Heart right ventricle (tissue), 16 donors: ENCODE data around the gene HDAC10. TPM values are rescaled to one million over a fixed set of nuclear protein-coding genes. Genes with fewer than 3 reads are reported as not detected.

Experiments used
- ATAC-seq, 8 donors: fragments of 200-7000 bp; cut with Tn5 transposase; one replicate each; pipeline ENCODE4 v1.9.1; 2020; ENCODE audit warnings: mild to moderate bottlenecking in 8 of 8, moderate library complexity in 8 of 8, moderate number of reproducible peaks in 1 of 8
- DNase-seq, 2 donors: peaks; one replicate each; pipeline ENCODE4 v3.0.0-alpha.2; 2020
- H3K27ac ChIP-seq, 10 donors: fragments of 200-600 bp; sonication (generic) in 2 of 10; one replicate each; pipeline versions ENCODE4 v1.5.0 to v1.8.0; 2020 to 2022; ENCODE audit warnings: mild to moderate bottlenecking in 3 of 10
- H3K27me3 ChIP-seq, 7 donors: fragments of 200-600 bp; one replicate each; pipeline ENCODE4 v1.8.0; 2021 to 2022; ENCODE audit warnings: mild to moderate bottlenecking in 2 of 7
- H3K36me3 ChIP-seq, 9 donors: fragments of 200-600 bp; sonication (generic) in 1 of 9; one replicate each; pipeline versions ENCODE4 v1.5.0 to v1.8.0; 2020 to 2022; ENCODE audit warnings: mild to moderate bottlenecking in 2 of 9
- H3K4me1 ChIP-seq, 9 donors: fragments of 200-600 bp; sonication (generic) in 1 of 9; one replicate each; pipeline versions ENCODE4 v1.5.0 to v1.8.0; 2020 to 2022; ENCODE audit warnings: mild to moderate bottlenecking in 4 of 9
- H3K4me3 ChIP-seq, 10 donors: fragments of 200-600 bp; sonication (generic) in 2 of 10; one replicate each; pipeline versions ENCODE4 v1.5.0 to v1.8.0; 2020 to 2022; ENCODE audit warnings: mild to moderate bottlenecking in 7 of 10, moderate library complexity in 2 of 10
- H3K9me3 ChIP-seq, 11 donors: fragments of 200-600 bp in 10 of 11; sonication (generic) in 2 of 11; one replicate each; pipeline versions ENCODE4 v1.5.0 to v1.8.0; 2013 to 2022; ENCODE audit warnings: mild to moderate bottlenecking in 2 of 11, control low read depth in 1 of 11, moderate library complexity in 1 of 11
- WGBS, 2 donors: extraction: QIAGEN DNeasy Blood & Tissue Kit; methylation state at CpG; one replicate each; pipeline ENCODE4 v1.1.7; 2013; ENCODE audit warnings: inconsistent platforms in 1 of 2; 5-methylcytosine and 5-hydroxymethylcytosine counted together
- intact Hi-C, 10 donors: fragments of 100-400 bp; cut with DNase I; formaldehyde crosslinking; loops; one replicate each; pipeline versions ENCODE4 v1.11.1 to v1.14.2; 2022
- polyA plus RNA-seq, 2 donors: library from polyadenylated mRNA; stranded (reverse); fragments of 200-250 nt; gene quantifications; one replicate each; pipeline ENCODE4 v1.2.3, GENCODE V29; 2013
- total RNA-seq, 10 donors: library from RNA; stranded (reverse); fragmentation: NEBNext Ultra II Directional in 3 of 10; extraction: Animal tissue kit (Norgen Biotek cat#: 25700) in 3 of 10; gene quantifications; one replicate each; pipeline versions ENCODE4 v1.2.1 to v1.2.4, GENCODE V29; 2021 to 2023
- TF ChIP-seq, protein P1 (sequence below), 9 donors: fragments of 200-600 bp; sonication (generic) in 2 of 9; IDR thresholded peaks; one replicate each; pipeline versions ENCODE4 v1.5.0 to v1.8.0; 2021 to 2022; ENCODE audit warnings: antibody characterized with exemption in 9 of 9, mild to moderate bottlenecking in 5 of 9, moderate library complexity in 1 of 9
- donor health status: Arrhythmogenic right ventricular cardiomyopathy.
- donor health status: ischemic (EF 13 %, LVEDD 7.1; RV severe dilation, severe dysfunction).
- donor health status: healthy with polysubstance abuse.
- donor health status: DM: no; HTN: yes; CAD: no.
- donor health status: DM: no; HTN: no; CAD: no.
- donor health status: ischemic (EF 25% LVEDD 6.9; RV normal size, moderate dysfunction).
- donor health status: ischemic (EF 25% LVEDD 5.7; RV mildly dilated, moderate dysfunction).
- donor health status: healthy.
- donor health status: DM: yes; HTN: yes; CAD: no.
- donor health status: Ischemic cardiomyopathy.
- donor health status: ischemic (EF 35%, LVEDD 5.7; RV mildly dilated, moderate dysfunction).
- donor health status: nonischemic (EF 11% LVEDD 7.7; RV severe dilation, severe dysfunction).
- donor health status: DM: yes; HTN: yes; CAD: no.
- donor health status: PGD.
- donor health status: ischemic (EF 29% LVEDD 5.4; RV normal size, mild dysfunction).
- donor health status: nonischemic (EF 23%, LVEDD 6.1; RV moderate dilation, normal function).

Gene HDAC10
- total and polyA plus RNA-seq, 12 donors = 7.1 to 20.3 (median 10.3) TPM

DNA sequence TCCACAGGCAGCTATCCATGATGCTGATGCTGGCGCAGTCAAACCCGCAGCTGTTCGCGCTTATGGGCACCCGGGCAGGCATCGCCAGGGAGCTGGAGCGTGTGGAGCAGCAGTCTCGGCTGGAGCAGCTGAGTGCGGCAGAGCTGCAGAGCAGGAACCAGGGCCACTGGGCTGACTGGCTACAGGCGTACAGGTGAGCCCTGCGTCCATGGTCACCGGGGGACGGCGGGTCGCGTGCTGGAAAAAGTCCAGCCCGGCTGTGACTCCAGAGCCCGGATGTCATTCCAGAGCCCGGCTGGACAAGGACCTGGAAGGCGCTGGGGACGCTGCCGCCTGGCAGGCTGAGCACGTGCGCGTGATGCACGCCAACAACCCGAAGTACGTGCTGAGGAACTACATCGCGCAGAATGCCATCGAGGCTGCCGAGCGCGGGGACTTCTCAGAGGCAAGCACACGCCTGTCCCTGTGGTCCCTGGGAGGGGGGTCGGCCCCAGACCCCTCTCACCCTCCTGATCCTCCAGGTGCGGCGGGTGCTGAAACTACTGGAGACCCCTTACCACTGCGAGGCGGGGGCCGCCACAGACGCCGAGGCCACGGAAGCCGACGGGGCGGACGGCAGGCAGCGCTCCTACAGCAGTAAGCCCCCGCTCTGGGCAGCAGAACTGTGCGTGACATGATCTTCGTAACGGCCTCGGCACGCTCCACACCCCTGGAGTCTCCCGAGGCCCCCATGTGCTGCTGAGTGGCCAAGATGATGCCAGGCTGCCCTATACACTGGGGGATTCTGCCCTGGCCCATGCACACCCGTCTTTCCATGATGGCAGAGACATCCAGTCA is 34.2 kb downstream of the HDAC10 start:
- 93 to 95% methylated on average over 57 of the region's 57 CpGs for WGBS, 2 donors
- H3K27me3 ChIP-seq = no peaks in the 10 kb centered on the region
- H3K36me3 ChIP-seq = peaks cover 9 to 99% (median 58%) of the 10 kb centered on the region in 9 donors
- ATAC-seq = no peak
- H3K4me3 ChIP-seq = no peak overlapping the region
- H3K9me3 ChIP-seq = no peaks in the 10 kb centered on the region
- H3K27ac ChIP-seq = no peak overlapping the region
- DNase-seq = no peak
- TF ChIP-seq, protein P1, sequence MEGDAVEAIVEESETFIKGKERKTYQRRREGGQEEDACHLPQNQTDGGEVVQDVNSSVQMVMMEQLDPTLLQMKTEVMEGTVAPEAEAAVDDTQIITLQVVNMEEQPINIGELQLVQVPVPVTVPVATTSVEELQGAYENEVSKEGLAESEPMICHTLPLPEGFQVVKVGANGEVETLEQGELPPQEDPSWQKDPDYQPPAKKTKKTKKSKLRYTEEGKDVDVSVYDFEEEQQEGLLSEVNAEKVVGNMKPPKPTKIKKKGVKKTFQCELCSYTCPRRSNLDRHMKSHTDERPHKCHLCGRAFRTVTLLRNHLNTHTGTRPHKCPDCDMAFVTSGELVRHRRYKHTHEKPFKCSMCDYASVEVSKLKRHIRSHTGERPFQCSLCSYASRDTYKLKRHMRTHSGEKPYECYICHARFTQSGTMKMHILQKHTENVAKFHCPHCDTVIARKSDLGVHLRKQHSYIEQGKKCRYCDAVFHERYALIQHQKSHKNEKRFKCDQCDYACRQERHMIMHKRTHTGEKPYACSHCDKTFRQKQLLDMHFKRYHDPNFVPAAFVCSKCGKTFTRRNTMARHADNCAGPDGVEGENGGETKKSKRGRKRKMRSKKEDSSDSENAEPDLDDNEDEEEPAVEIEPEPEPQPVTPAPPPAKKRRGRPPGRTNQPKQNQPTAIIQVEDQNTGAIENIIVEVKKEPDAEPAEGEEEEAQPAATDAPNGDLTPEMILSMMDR (IDR thresholded peaks at IDR 0.05) = no peak
- intact Hi-C loops = no loop called here
- peaks cover 0 to 15% (median 6%) of the 10 kb centered on the region in 9 donors for H3K4me1 ChIP-seq

DNA sequence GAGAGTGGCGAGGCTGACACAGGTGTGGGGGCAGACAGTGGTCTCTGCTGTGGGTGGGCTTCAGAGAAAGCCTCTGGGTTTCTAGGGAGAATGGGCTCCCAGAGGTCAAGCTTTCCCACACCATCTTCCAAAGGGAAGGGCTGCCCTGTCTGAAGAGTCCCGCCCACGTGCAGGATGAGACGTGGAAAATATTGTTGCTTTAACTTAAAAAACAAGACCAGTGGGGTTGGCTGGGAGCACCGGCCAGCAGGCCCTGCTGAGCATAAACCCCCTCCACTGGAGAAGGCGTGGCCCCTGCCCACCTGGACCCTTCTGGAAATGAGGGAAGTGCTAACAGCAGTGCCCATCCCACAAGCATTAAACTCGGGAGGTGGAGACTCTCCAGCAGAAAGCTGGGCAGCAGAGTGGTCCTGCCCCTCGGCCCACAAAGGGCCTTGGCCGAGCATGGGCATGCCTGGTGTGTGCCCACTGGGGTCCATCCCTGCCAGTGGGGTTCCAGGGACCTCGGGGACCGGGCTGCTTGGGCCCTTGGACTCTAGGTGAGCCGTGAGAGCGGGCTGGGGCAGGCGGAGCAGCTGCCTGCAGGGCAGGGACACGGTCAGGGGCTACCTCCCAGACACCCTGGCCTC is 34.9 kb downstream of the HDAC10 start:
- Histone ChIP-seq H3K36me3 (peaks cover 9 to 99% (median 54%) of the 10 kb centered on the region in 9 donors), H3K4me1 (peaks cover 0 to 15% (median 6%) of the 10 kb centered on the region in 9 donors), H3K9me3 (no peaks in the 10 kb centered on the region), H3K4me3 (no peak overlapping the region), H3K27me3 (no peaks in the 10 kb centered on the region), H3K27ac (peak overlapping the region in 1 of 10 donors; percentile 48)
- DNase-seq (no peak), ATAC-seq (no peak)
- WGBS, 2 donors = 84 to 89% methylated on average over 15 of the region's 15 CpGs
- intact Hi-C loops = no loop called here
- TF ChIP-seq, protein P1 (IDR thresholded peaks at IDR 0.05) = no peak

DNA sequence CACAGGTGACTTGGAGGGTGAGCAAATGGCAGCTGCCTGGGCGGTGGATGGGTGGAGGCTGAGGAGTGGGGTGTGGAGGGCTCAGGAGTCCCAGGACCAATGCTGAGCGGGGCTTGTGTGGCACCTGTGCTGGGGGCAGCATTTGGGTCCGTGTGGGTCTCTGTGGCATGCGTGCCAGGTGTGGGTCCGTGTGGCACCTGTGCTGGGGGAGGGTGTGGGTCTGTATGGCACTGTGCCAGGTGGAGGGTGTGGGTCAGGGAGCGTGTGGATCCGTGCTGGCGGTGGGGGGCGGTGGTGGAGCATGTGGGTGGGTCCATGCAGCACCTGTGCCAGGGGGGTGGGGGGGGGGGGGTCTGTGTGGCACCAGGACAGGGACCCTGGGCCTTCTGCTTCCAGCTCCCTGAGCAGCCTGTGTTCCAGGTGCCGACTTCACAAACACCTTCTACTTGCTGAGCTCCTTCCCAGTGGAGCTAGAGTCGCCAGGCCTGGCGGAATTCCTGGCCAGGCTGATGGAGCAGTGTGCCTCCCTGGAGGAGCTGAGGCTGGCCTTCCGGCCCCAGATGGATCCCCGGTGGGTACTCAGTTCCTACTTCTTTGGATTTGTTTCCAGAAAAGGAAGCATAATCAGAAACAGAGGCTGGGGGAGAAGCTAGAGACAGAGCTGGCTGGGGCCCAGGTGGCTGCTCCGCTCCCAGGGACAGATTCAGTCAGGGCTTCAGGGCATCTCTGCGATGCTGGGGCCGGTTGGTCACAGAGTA is 35.6 kb downstream of the HDAC10 start:
- no peak for DNase-seq
- Histone ChIP-seq H3K4me1 (peaks cover 0 to 15% (median 6%) of the 10 kb centered on the region in 9 donors), H3K9me3 (no peaks in the 10 kb centered on the region), H3K27ac (peak overlapping the region in 1 of 10 donors; percentile 48), H3K27me3 (no peaks in the 10 kb centered on the region), H3K4me3 (no peak overlapping the region), H3K36me3 (peaks cover 9 to 99% (median 54%) of the 10 kb centered on the region in 9 donors)
- ATAC-seq = no peak
- intact Hi-C loops = loop anchor here in 1 of 10 donors (2.0 kb wide), 1 partner anchor 69 kb away; no protein-coding TSS in a partner anchor
- 75% methylated on average over 16 to 17 of the region's 17 CpGs for WGBS, 2 donors
- TF ChIP-seq, protein P1 (IDR thresholded peaks at IDR 0.05) = no peak

DNA sequence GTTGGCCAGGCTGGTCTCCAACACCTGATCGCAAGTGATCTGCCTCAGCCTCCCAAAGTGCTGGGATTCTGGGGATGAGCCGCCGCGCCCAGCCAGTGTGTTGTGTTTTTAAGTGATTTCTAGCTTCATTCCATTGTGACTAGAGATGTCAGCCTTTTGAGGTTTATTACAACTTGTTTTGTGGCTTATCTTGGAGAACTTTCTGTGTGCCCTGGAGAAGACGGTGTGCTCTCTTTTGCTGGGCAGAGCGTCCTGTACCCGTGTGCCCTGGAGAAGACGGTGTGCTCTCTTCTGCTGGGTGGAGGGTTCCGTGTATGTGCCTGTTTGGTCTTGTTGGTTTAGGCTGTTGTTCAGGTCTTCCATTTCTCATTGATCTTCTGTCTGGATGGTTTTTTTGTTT is 37.8 kb downstream of the HDAC10 start:
- ATAC-seq (no peak), DNase-seq (no peak)
- no peak overlapping the region for H3K4me3 ChIP-seq
- H3K27ac ChIP-seq = no peak overlapping the region
- TF ChIP-seq, protein P1 (IDR thresholded peaks at IDR 0.05) = no peak
- no peaks in the 10 kb centered on the region for H3K27me3 ChIP-seq
- H3K9me3 ChIP-seq = no peaks in the 10 kb centered on the region
- H3K4me1 ChIP-seq = peaks cover 0 to 15% (median 4%) of the 10 kb centered on the region in 9 donors
- WGBS, 2 donors = 97 to 98% methylated on average over 9 of the region's 9 CpGs
- peaks cover 7 to 95% (median 50%) of the 10 kb centered on the region in 9 donors for H3K36me3 ChIP-seq
- intact Hi-C loops = loop anchor here in 1 of 10 donors (5.0 kb wide), 1 partner anchor 66 kb away; no protein-coding TSS in a partner anchor
